HUES48 (cell line): ENCODE results near the gene CDH18.

Source experiments
- H3K27ac ChIP-seq: one replicate; pipeline ENCODE4 v1.7.0; 2013; ENCODE audit warnings: low read depth, low read length, inconsistent platforms
- H3K27me3 ChIP-seq: 2 replicates; pipeline ENCODE4 v1.6.1; 2013; ENCODE audit warnings: mild to moderate bottlenecking, low read length; ENCODE audit not compliant: control insufficient read depth, insufficient read depth
- H3K36me3 ChIP-seq: 2 replicates; pipeline ENCODE4 v1.6.1; 2013; ENCODE audit warnings: low read length; ENCODE audit not compliant: control insufficient read depth, insufficient read depth
- H3K4me1 ChIP-seq: 2 replicates; pipeline ENCODE4 v1.6.1; 2013; ENCODE audit warnings: mild to moderate bottlenecking, low read length; ENCODE audit not compliant: control insufficient read depth, insufficient read depth
- H3K4me3 ChIP-seq: 2 replicates; pipeline ENCODE4 v1.5.1; 2013; ENCODE audit warnings: mild to moderate bottlenecking, low read depth, low read length
- H3K9ac ChIP-seq: 2 replicates; pipeline ENCODE4 v1.6.1; 2013; ENCODE audit warnings: mild to moderate bottlenecking, low read depth, low read length, moderate library complexity
- H3K9me3 ChIP-seq: 2 replicates; pipeline ENCODE4 v1.6.1; 2013; ENCODE audit warnings: low read length; ENCODE audit not compliant: control insufficient read depth, insufficient read depth

The CDH18 gene

GRCh38 chr5:19928562-19929421, 59.2 kb downstream of the CDH18 start:
- H3K4me3 ChIP-seq = 0 out of 2 replicates have a peak overlapping the region, but pooled peaks have one; percentile 15
- peaks cover 47% of the 10 kb centered on the region for H3K4me1 ChIP-seq
- H3K9me3 ChIP-seq = no peaks in the 10 kb centered on the region
- peak overlapping the region; percentile 85 for H3K27ac ChIP-seq
- H3K9ac ChIP-seq = no peak overlapping the region
- H3K36me3 ChIP-seq = no peaks in the 10 kb centered on the region
- H3K27me3 ChIP-seq = no peaks in the 10 kb centered on the region; the same call in 1 of the 2 replicates

GRCh38 chr5:19927919-19928318, 60.1 kb downstream of the CDH18 start:
- H3K27me3 ChIP-seq = no peaks in the 10 kb centered on the region; the same call in 1 of the 2 replicates

GRCh38 chr5:19927170-19927569, 60.8 kb downstream of the CDH18 start:
- no peaks in the 10 kb centered on the region; the same call in 1 of the 2 replicates for H3K27me3 ChIP-seq
- peaks cover 49% of the 10 kb centered on the region for H3K4me1 ChIP-seq
- H3K36me3 ChIP-seq = no peaks in the 10 kb centered on the region
- H3K9ac ChIP-seq = no peak overlapping the region
- H3K27ac ChIP-seq = no peak overlapping the region
- no peaks in the 10 kb centered on the region for H3K9me3 ChIP-seq
- H3K4me3 ChIP-seq = no peak overlapping the region

More at GRCh38 chr5:19927919-19928318, 60.1 kb downstream of the CDH18 start:
- Histone ChIP-seq H3K4me1 (peaks cover 49% of the 10 kb centered on the region), H3K9me3 (no peaks in the 10 kb centered on the region), H3K27ac (peak overlapping the region; percentile 85), H3K9ac (no peak overlapping the region), H3K4me3 (0 out of 2 replicates have a peak overlapping the region, but pooled peaks have one; percentile 15), H3K36me3 (no peaks in the 10 kb centered on the region)

- Histone ChIP-seq H3K9ac (no peak overlapping the region), H3K27me3 (no peaks in the 10 kb centered on the region; the same call in 1 of the 2 replicates), H3K27ac (no peak overlapping the region), H3K4me1 (peaks cover 29% of the 10 kb centered on the region), H3K9me3 (no peaks in the 10 kb centered on the region), H3K36me3 (no peaks in the 10 kb centered on the region), H3K4me3 (no peak overlapping the region)
Measured at GRCh38 chr5:19923742-19924141, 64.3 kb downstream of the CDH18 start.

- no peak overlapping the region for H3K4me3 ChIP-seq
- H3K27ac ChIP-seq = no peak overlapping the region
- peaks cover 12% of the 10 kb centered on the region; the same call in 1 of the 2 replicates for H3K4me1 ChIP-seq
- H3K9me3 ChIP-seq = no peaks in the 10 kb centered on the region
- no peak overlapping the region for H3K9ac ChIP-seq
- H3K36me3 ChIP-seq = no peaks in the 10 kb centered on the region
- H3K27me3 ChIP-seq = no peaks in the 10 kb centered on the region
Measured at GRCh38 chr5:19920761-19921160, 67.2 kb downstream of the CDH18 start.

- no peak overlapping the region for H3K27ac ChIP-seq
- no peaks in the 10 kb centered on the region for H3K36me3 ChIP-seq
- H3K27me3 ChIP-seq = no peaks in the 10 kb centered on the region
- H3K4me3 ChIP-seq = no peak overlapping the region
- peaks cover 25% of the 10 kb centered on the region for H3K4me1 ChIP-seq
- H3K9ac ChIP-seq = no peak overlapping the region
- H3K9me3 ChIP-seq = no peaks in the 10 kb centered on the region
Measured at GRCh38 chr5:19918780-19919179, 69.2 kb downstream of the CDH18 start.

- H3K9me3 ChIP-seq = no peaks in the 10 kb centered on the region
- H3K27me3 ChIP-seq = no peaks in the 10 kb centered on the region
- peaks cover 27% of the 10 kb centered on the region for H3K4me1 ChIP-seq
- H3K27ac ChIP-seq = no peak overlapping the region
- H3K4me3 ChIP-seq = no peak overlapping the region
- no peak overlapping the region for H3K9ac ChIP-seq
- H3K36me3 ChIP-seq = no peaks in the 10 kb centered on the region
Measured at GRCh38 chr5:19917588-19918122, 70.3 kb downstream of the CDH18 start.

GRCh38 chr5:19910136-19910535, 77.9 kb downstream of the CDH18 start:
- Histone ChIP-seq H3K27me3 (no peaks in the 10 kb centered on the region), H3K4me1 (peaks cover 29% of the 10 kb centered on the region), H3K27ac (no peak overlapping the region), H3K9ac (no peak overlapping the region), H3K9me3 (no peaks in the 10 kb centered on the region), H3K36me3 (no peaks in the 10 kb centered on the region), H3K4me3 (no peak overlapping the region)

GRCh38 chr5:19904766-19905165, 83.2 kb downstream of the CDH18 start:
- Histone ChIP-seq H3K4me3 (no peak overlapping the region), H3K27ac (no peak overlapping the region), H3K36me3 (no peaks in the 10 kb centered on the region), H3K9me3 (no peaks in the 10 kb centered on the region), H3K27me3 (no peaks in the 10 kb centered on the region), H3K4me1 (no peaks in the 10 kb centered on the region), H3K9ac (no peak overlapping the region)

GRCh38 chr5:19903611-19904010, 84.4 kb downstream of the CDH18 start:
- no peaks in the 10 kb centered on the region for H3K36me3 ChIP-seq
- H3K4me3 ChIP-seq = no peak overlapping the region
- H3K9ac ChIP-seq = no peak overlapping the region
- H3K27ac ChIP-seq = no peak overlapping the region
- H3K27me3 ChIP-seq = no peaks in the 10 kb centered on the region
- H3K4me1 ChIP-seq = no peaks in the 10 kb centered on the region
- no peaks in the 10 kb centered on the region for H3K9me3 ChIP-seq

GRCh38 chr5:19902316-19902934, 85.6 kb downstream of the CDH18 start:
- H3K27ac ChIP-seq = no peak overlapping the region
- H3K4me3 ChIP-seq = no peak overlapping the region
- no peaks in the 10 kb centered on the region for H3K9me3 ChIP-seq
- no peaks in the 10 kb centered on the region for H3K36me3 ChIP-seq
- no peaks in the 10 kb centered on the region for H3K4me1 ChIP-seq
- H3K27me3 ChIP-seq = no peaks in the 10 kb centered on the region
- H3K9ac ChIP-seq = no peak overlapping the region
